ENCODE measurements around the gene STPG3. TPM values are rescaled to one million over a fixed set of nuclear protein-coding genes. Genes with fewer than 3 reads are reported as not detected.
A peak's percentile ranks its signal among the peaks of the same experiment; 100 is the strongest.

STPG3 gene
- total and polyA plus RNA-seq, 2 of the 13 experiments (the other 11 are each of a cell fraction or from before 2014, with no cell fraction given) = not detected

- Histone ChIP-seq H3K4me2 (ENCODE audit: low read depth, low read length) (no peak overlapping the region), H3K27me3 (ENCODE audit: control insufficient read depth in 1 of 2, insufficient read depth in 2 of 2, low read length in 2 of 2) (no peaks in the 10 kb centered on the region; a peak in 1 of 5 replicates), H3K36me3 (replicated peaks in 1 of 2; ENCODE audit: control insufficient read depth in 1 of 2, insufficient read depth in 2 of 2, low read length in 2 of 2) (peaks cover 0 to 7% of the 10 kb centered on the region in 2 experiments; a peak in 2 of 5 replicates), H4K20me1 (ENCODE audit: insufficient read depth, low read length) (no peaks in the 10 kb centered on the region), H3K9me3 (ENCODE audit: low read length) (no peaks in the 10 kb centered on the region), H3K9ac (ENCODE audit: insufficient read depth, low read depth, low read length) (no peak overlapping the region), H3K79me2 (ENCODE audit: insufficient read depth, low read length) (peaks cover 6% of the 10 kb centered on the region), H3K4me3 (replicated peaks in 1 of 3; ENCODE audit: insufficient read depth in 1 of 3, low read depth in 2 of 3, low read length in 3 of 3) (no peak overlapping the region), H3K27ac (ENCODE audit: extremely low read length, insufficient read depth, low read length) (no peak overlapping the region), H3K4me1 (ENCODE audit: insufficient read depth, low read length) (peaks cover 14% of the 10 kb centered on the region), H2AFZ (ENCODE audit: low read length) (no peak overlapping the region)
- in situ Hi-C loops (cut with HindIII; ENCODE audit: extremely low pct_ligation_motif_present, low pct_unique_long_range_greater_than_20kb) (loop anchor here (10.0 kb wide), 1 partner anchor 244 kb away; no protein-coding TSS in a partner anchor), intact Hi-C loops (cut with micrococcal nuclease; ENCODE audit: unreplicated experiment) (no loop called here)
- ChIA-PET CTCF (ENCODE audit: low intra/inter-chr PET ratio, low total read pairs) (no interaction called here), POLR2A (no interaction called here)
- no peak for ATAC-seq
- BruUV-seq (replicated peaks) = no TSS peak
- no peak for FAIRE-seq
- TF ChIP-seq ZC3H13 (CRISPR knock-in tag; IDR thresholded peaks at IDR 0.05) (peak; percentile 38; the same call in 1 of the 2 replicates), PAX8 (CRISPR knock-in tag; IDR thresholded peaks at IDR 0.05; ENCODE audit: borderline replicate concordance) (no peak), RBFOX2 (IDR thresholded peaks at IDR 0.05; ENCODE audit: low read depth, low read length) (0 out of 2 replicates have a peak, but pooled peaks have one; percentile 21), ZNF160 (CRISPR knock-in tag; IDR thresholded peaks at IDR 0.05) (no peak)
- TF ChIP-seq, protein P1, sequence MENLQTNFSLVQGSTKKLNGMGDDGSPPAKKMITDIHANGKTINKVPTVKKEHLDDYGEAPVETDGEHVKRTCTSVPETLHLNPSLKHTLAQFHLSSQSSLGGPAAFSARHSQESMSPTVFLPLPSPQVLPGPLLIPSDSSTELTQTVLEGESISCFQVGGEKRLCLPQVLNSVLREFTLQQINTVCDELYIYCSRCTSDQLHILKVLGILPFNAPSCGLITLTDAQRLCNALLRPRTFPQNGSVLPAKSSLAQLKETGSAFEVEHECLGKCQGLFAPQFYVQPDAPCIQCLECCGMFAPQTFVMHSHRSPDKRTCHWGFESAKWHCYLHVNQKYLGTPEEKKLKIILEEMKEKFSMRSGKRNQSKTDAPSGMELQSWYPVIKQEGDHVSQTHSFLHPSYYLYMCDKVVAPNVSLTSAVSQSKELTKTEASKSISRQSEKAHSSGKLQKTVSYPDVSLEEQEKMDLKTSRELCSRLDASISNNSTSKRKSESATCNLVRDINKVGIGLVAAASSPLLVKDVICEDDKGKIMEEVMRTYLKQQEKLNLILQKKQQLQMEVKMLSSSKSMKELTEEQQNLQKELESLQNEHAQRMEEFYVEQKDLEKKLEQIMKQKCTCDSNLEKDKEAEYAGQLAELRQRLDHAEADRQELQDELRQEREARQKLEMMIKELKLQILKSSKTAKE (CRISPR knock-in tag; IDR thresholded peaks at IDR 0.05; ENCODE audit: borderline replicate concordance) = no peak
- WGBS (ENCODE audit: low lambda C conversion rate) = 99% methylated on average over 66 of the region's 85 CpGs
- DNase-seq (ENCODE audit: low spot score) = no peak
Observed at GRCh38 chr9:137280474-137281344, 29.6 kb downstream of the STPG3 start.

All from HepG2 (cell line).